Thoracic aorta (tissue), 2 donors: ENCODE data around the gene NOD2. TPM values are rescaled to one million over a fixed set of nuclear protein-coding genes. Genes with fewer than 3 reads are reported as not detected.

Experiments
- ATAC-seq: fragments of 150-250 bp; one replicate; pipeline ENCODE4 v1.8.0; 2017; ENCODE audit warnings: low read depth; ENCODE audit not compliant: insufficient number of reproducible peaks, low FRiP score
- DNase-seq: peaks from one replicate; pipeline ENCODE4 v3.0.0-alpha.2; 2020; ENCODE audit warnings: low spot score
- H3K27ac ChIP-seq, 2 donors: fragments of 200-600 bp; sonication (generic); 1 replicate in 1 of 2; 2 replicates in 1 of 2; pipeline ENCODE4 v1.5.1; 2016; ENCODE audit warnings: mild to moderate bottlenecking in 2 of 2, moderate library complexity in 2 of 2
- H3K27me3 ChIP-seq: fragments of 200-600 bp; sonication (generic); replicated peaks from 2 replicates; pipeline ENCODE4 v1.6.0; 2016; ENCODE audit warnings: mild to moderate bottlenecking; ENCODE audit not compliant: insufficient read depth
- H3K36me3 ChIP-seq: fragments of 200-600 bp; sonication (generic); one replicate; pipeline ENCODE4 v1.5.1; 2016
- H3K4me1 ChIP-seq, 2 donors: fragments of 200-600 bp; sonication (generic); 1 replicate in 1 of 2; 2 replicates in 1 of 2; pipeline versions ENCODE4 v1.5.1 to v1.6.0; 2016; ENCODE audit warnings: low read depth in 2 of 2, mild to moderate bottlenecking in 1 of 2; ENCODE audit not compliant: control insufficient read depth in 1 of 2
- H3K4me3 ChIP-seq: fragments of 200-600 bp; sonication (generic); 2 replicates; pipeline ENCODE4 v1.5.1; 2016; ENCODE audit warnings: mild to moderate bottlenecking
- H3K9me3 ChIP-seq: fragments of 200-600 bp; sonication (generic); 2 replicates; pipeline ENCODE4 v1.5.1; 2016
- CTCF ChIP-seq: fragments of 200-600 bp; sonication (generic); IDR thresholded peaks from one replicate; pipeline ENCODE4 v1.5.1; 2019; ENCODE audit warnings: antibody characterized with exemption
- total RNA-seq, 2 donors: library from RNA; depleted of rRNA; stranded (reverse); fragments of >200 nt; gene quantifications; one replicate each; pipeline versions ENCODE4 v1.1.0 to v1.2.3, GENCODE V29; 2016

NOD2 gene
- total RNA-seq, 2 donors from 2014 or later: 7.4 to 10.9 TPM

DNA sequence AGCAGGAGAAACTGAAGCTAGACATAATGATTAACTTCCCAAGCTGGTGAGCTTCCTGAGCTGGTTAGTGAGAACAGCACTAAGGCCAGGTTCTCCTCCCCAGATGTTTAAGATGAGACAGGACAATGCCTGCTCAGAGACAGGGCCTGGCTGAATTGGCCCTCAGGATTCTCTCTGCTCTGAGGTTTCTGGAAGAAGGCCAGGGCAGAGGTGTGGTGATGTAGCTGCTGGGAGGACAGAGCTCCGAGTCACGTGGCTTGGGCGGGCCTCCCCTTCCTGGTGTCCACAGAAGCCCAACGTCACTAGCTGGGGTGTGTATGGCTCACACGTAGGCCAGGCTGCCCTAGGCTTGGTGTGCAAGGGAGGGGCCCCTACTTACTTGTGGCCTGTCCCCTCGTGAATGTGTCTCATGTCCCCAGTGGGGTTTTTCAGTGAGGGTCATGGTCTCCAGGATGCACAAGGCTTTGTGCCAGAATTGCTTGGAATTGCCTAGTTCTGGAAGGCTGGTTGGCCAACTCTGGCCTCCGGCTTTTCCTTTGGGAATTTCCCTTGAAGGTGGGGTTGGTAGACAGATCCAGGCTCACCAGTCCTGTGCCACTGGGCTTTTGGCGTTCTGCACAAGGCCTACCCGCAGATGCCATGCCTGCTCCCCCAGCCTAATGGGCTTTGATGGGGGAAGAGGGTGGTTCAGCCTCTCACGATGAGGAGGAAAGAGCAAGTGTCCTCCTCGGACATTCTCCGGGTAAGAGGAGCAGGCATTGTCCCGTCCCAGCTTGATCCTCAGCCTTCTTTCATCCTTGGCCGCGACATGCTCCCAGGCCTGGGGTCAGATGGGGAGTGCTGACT, 3.4 kb downstream of the NOD2 start:
- Histone ChIP-seq H3K4me3 (no peak overlapping the region), H3K4me1 (peaks cover 15 to 48% of the 10 kb centered on the region in 2 donors), H3K27ac (peak overlapping the region; percentile 33 to 65), H3K27me3 (no peaks in the 10 kb centered on the region), H3K36me3 (no peaks in the 10 kb centered on the region), H3K9me3 (no peaks in the 10 kb centered on the region)
- DNase-seq (peak; percentile 50), ATAC-seq (peak; percentile 35)
- TF ChIP-seq CTCF: no peak

DNA sequence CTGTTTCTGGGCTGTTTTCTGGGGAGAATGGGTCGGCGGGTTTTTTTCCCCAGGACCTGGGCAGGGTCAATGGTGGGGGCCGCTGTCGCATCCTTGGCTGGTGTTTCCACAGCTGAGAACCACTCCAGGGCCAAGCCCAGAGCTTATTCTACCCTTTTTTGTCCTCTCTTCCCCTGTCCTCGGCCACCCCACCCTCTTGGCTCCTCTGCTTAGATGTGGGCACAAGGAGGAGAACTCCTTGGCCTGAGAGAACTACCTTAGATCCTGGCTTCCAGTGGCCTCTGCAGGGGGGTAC, 4.0 kb downstream of the NOD2 start:
- peak overlapping the region; percentile 33 to 65 for H3K27ac ChIP-seq
- no peaks in the 10 kb centered on the region for H3K9me3 ChIP-seq
- H3K27me3 ChIP-seq: no peaks in the 10 kb centered on the region
- no peak for TF ChIP-seq CTCF
- ATAC-seq (no peak), DNase-seq (no peak)
- H3K4me3 ChIP-seq: peak overlapping the region; percentile 69
- no peaks in the 10 kb centered on the region for H3K36me3 ChIP-seq
- peaks cover 15 to 47% of the 10 kb centered on the region in 2 donors for H3K4me1 ChIP-seq

- TF ChIP-seq CTCF: no peak
- no peak for DNase-seq
Measured at GRCh38 chr16:50697881-50698767, 4.7 kb downstream of the NOD2 start.

GRCh38 chr16:50699326-50700159, 6.1 kb downstream of the NOD2 start:
- Histone ChIP-seq H3K9me3 (peaks cover 10% of the 10 kb centered on the region), H3K4me3 (no peak overlapping the region), H3K4me1 (peaks cover 11 to 27% of the 10 kb centered on the region in 2 donors), H3K27me3 (no peaks in the 10 kb centered on the region), H3K27ac (no peak overlapping the region), H3K36me3 (no peaks in the 10 kb centered on the region)
- DNase-seq (no peak), ATAC-seq (no peak)
- TF ChIP-seq CTCF: no peak

More at GRCh38 chr16:50697881-50698767, 4.7 kb downstream of the NOD2 start:
- peak overlapping the region; percentile 69 for H3K4me3 ChIP-seq
- peaks cover 15 to 39% of the 10 kb centered on the region in 2 donors for H3K4me1 ChIP-seq
- H3K36me3 ChIP-seq: no peaks in the 10 kb centered on the region
- no peak for ATAC-seq
- no peaks in the 10 kb centered on the region for H3K9me3 ChIP-seq
- H3K27ac ChIP-seq: peak overlapping the region; percentile 33 to 65
- H3K27me3 ChIP-seq: no peaks in the 10 kb centered on the region
